A549 (cell line): ENCODE measurements around the gene PICK1. TPM values are rescaled to one million over a fixed set of nuclear protein-coding genes. Genes with fewer than 3 reads are reported as not detected.
A peak's percentile ranks its signal among the peaks of the same experiment; 100 is the strongest.

ENCODE experiments used
- ATAC-seq, 2 experiments: fragments of 200-7000 bp in 1 of 2; fragments of >200 bp in 1 of 2; cut with Nextera tagmentation in 1 of 2; cut with Tn5 transposase in 1 of 2; 3 replicates each; pipeline versions ENCODE4 v1.8.0 to v1.9.1; 2018 to 2020; ENCODE audit warnings: mild to moderate bottlenecking in 1 of 2, moderate library complexity in 1 of 2
- CTCF ChIA-PET: fragments of 300-600 bp; sonication (Branson Sonifier 250); formaldehyde crosslinking; extraction: SDS; loops from one replicate; lab custom pipeline; 2021; ENCODE audit warnings: antibody characterized with exemption, inconsistent platforms; lab: Yijun Ruan, JAX
- POLR2A ChIA-PET: fragments of 350-600 bp; formaldehyde crosslinking; extraction: SDS; loops from one replicate; lab custom pipeline; 2021; ENCODE audit warnings: antibody characterized with exemption, inconsistent platforms; lab: Yijun Ruan, JAX
- DNase-seq, 2 experiments: peaks; one replicate each; pipeline versions ENCODE4 v3.0.0 to v3.0.0-alpha.2; 2011 to 2016; ENCODE audit warnings: low read depth in 1 of 2, low spot score in 1 of 2
- FAIRE-seq: peaks from 2 replicates; lab custom pipeline; 2011; peaks lifted over from hg19 to GRCh38; lab: Jason Lieb, UNC
- H3K27ac ChIP-seq, 2 experiments: fragments of >200 bp; sonication (Bioruptor Twin); formaldehyde crosslinking; 3 replicates each; pipeline ENCODE4 v1.5.1; 2016 to 2017
- H3K4me1 ChIP-seq: fragments of >200 bp; sonication (Bioruptor Twin); formaldehyde crosslinking; 3 replicates; pipeline ENCODE4 v1.6.1; 2016
- H3K4me2 ChIP-seq: fragments of >200 bp; sonication (Bioruptor Twin); formaldehyde crosslinking; 3 replicates; pipeline ENCODE4 v1.6.1; 2016
- H3K4me3 ChIP-seq: fragments of >200 bp; sonication (Bioruptor Twin); formaldehyde crosslinking; 3 replicates; pipeline ENCODE4 v1.5.1; 2016
- H3K9me3 ChIP-seq: fragments of >200 bp; sonication (Bioruptor Twin); formaldehyde crosslinking; 3 replicates; pipeline ENCODE4 v1.6.1; 2016
- CBX8 ChIP-seq: fragments of 200-600 bp; sonication (generic); IDR thresholded peaks from 2 replicates; pipeline ENCODE4 v1.6.1; 2016
- CHD4 ChIP-seq: fragments of 200-600 bp; sonication (generic); IDR thresholded peaks from 2 replicates; pipeline ENCODE4 v1.6.1; 2016; ENCODE audit warnings: antibody characterized with exemption, mild to moderate bottlenecking, borderline replicate concordance
- CTCF ChIP-seq: fragments of >200 bp; sonication (Bioruptor Twin); formaldehyde crosslinking; IDR thresholded peaks from 3 replicates; pipeline ENCODE4 v1.5.1; 2016
- E2F6 ChIP-seq: IDR thresholded peaks from 2 replicates; pipeline ENCODE4 v1.6.1; 2012; ENCODE audit warnings: low read depth, borderline replicate concordance
- EHF ChIP-seq: fragments of 250-450 bp; sonication (Bioruptor Pico); IDR thresholded peaks from 2 replicates; pipeline ENCODE4 v1.5.0; 2020; ENCODE audit warnings: mild to moderate bottlenecking
- FOXS1 ChIP-seq: fragments of 250-450 bp; sonication (Bioruptor Pico); IDR thresholded peaks from 2 replicates; pipeline ENCODE4 v1.5.0; 2020; ENCODE audit warnings: mild to moderate bottlenecking, moderate library complexity
- HMGXB4 ChIP-seq: fragments of 250-450 bp; sonication (Bioruptor Pico); IDR thresholded peaks from 2 replicates; pipeline ENCODE4 v1.5.0; 2021; ENCODE audit warnings: mild to moderate bottlenecking, moderate library complexity, borderline replicate concordance
- HOXA7 ChIP-seq: fragments of 250-450 bp; sonication (Bioruptor Pico); IDR thresholded peaks from 2 replicates; pipeline ENCODE4 v1.5.0; 2020; ENCODE audit warnings: mild to moderate bottlenecking, moderate library complexity
- JUNB ChIP-seq: fragments of >200 bp; sonication (Bioruptor Twin); formaldehyde crosslinking; IDR thresholded peaks from 2 replicates; pipeline ENCODE4 v1.6.1; 2016
- KDM1A ChIP-seq: fragments of 200-600 bp; sonication (generic); IDR thresholded peaks from 2 replicates; pipeline ENCODE4 v1.6.1; 2016; ENCODE audit warnings: low read depth, mild to moderate bottlenecking
- MAFK ChIP-seq: fragments of 450-650 bp; IDR thresholded peaks from 2 replicates; pipeline ENCODE4 v1.6.1; 2014; ENCODE audit not compliant: partially characterized antibody
- NFE2L2 ChIP-seq: fragments of 150-350 bp; conservative IDR thresholded peaks from 2 replicates; pipeline ENCODE4 v1.6.1; 2014; ENCODE audit warnings: low read length
- PHF8 ChIP-seq: fragments of 200-600 bp; sonication (generic); IDR thresholded peaks from 2 replicates; pipeline ENCODE4 v1.6.1; 2016; ENCODE audit warnings: low read depth, mild to moderate bottlenecking, antibody characterized with exemption, moderate library complexity, borderline replicate concordance
- POLR2A ChIP-seq: IDR thresholded peaks from 2 replicates; pipeline ENCODE4 v1.6.1; 2012; ENCODE audit warnings: mild to moderate bottlenecking, low read length
- POLR2AphosphoS2 ChIP-seq: conservative IDR thresholded peaks from 2 replicates; pipeline ENCODE4 v1.6.1; 2012; ENCODE audit warnings: low read length, improper control_type of control experiment, inconsistent platforms
- RARB ChIP-seq: fragments of 250-450 bp; sonication (Bioruptor Pico); IDR thresholded peaks from 2 replicates; pipeline ENCODE4 v1.8.0; 2021; ENCODE audit warnings: mild to moderate bottlenecking, moderate library complexity
- RCOR1 ChIP-seq: fragments of 150-350 bp; IDR thresholded peaks from 2 replicates; pipeline ENCODE4 v1.6.1; 2014; ENCODE audit warnings: antibody characterized with exemption, low read length, low read depth
- ZFP36 ChIP-seq: fragments of 450-650 bp; IDR thresholded peaks from 2 replicates; pipeline ENCODE4 v1.6.1; 2014; ENCODE audit warnings: borderline replicate concordance; ENCODE audit not compliant: partially characterized antibody
- ZSCAN20 ChIP-seq: fragments of 250-450 bp; sonication (Bioruptor Pico); IDR thresholded peaks from 2 replicates; pipeline ENCODE4 v1.8.0; 2022; ENCODE audit warnings: mild to moderate bottlenecking, moderate library complexity
- WGBS: methylation state at CpG from one replicate; pipeline ENCODE4 v1.1.6; 2017; ENCODE audit errors: missing lambda C conversion rate; 5-methylcytosine and 5-hydroxymethylcytosine counted together
- polyA plus RNA-seq, 4 experiments: library from polyadenylated mRNA; depleted of rRNA in 3 of 4; stranded (reverse); fragments of >200 nt; fragmentation: RNase III in 1 of 4; extraction: RNeasy Plus Mini Kit Qiagen cat#74134 plus additional on column Dnase treatment in 1 of 4; gene quantifications; 2 replicates in 3 of 4; 3 replicates in 1 of 4; pipeline ENCODE4 v1.2.3, GENCODE V29; 2011 to 2017

PICK1 gene
- polyA plus RNA-seq, 2 of the 4 experiments (the other 2 are of a cell fraction) = 15.6 to 17.8 TPM

- H3K4me3 ChIP-seq = no peak overlapping the region
- peaks cover 13% of the 10 kb centered on the region for H3K4me1 ChIP-seq
- H3K9me3 ChIP-seq = no peaks in the 10 kb centered on the region
- H3K4me2 ChIP-seq = no peak overlapping the region
- WGBS = 88% methylated on average over 34 of the region's 46 CpGs
- no peak overlapping the region for H3K27ac ChIP-seq
- ATAC-seq (no peak), FAIRE-seq (no peak), DNase-seq (no peak)
- ChIA-PET POLR2A (no interaction called here), CTCF (interaction anchor here (2.6 kb wide), 1 partner anchor 13 kb away, joined by 19 read pairs; no protein-coding TSS in a partner anchor)
- no peak for TF ChIP-seq POLR2AphosphoS2
- TF ChIP-seq HOXA7 (CRISPR knock-in tag) = no peak
- TF ChIP-seq MAFK = no peak
- TF ChIP-seq JUNB = no peak
- TF ChIP-seq CBX8 = no peak
- no peak for TF ChIP-seq FOXS1 (CRISPR knock-in tag)
- TF ChIP-seq HMGXB4 = no peak
- no peak for TF ChIP-seq NFE2L2
- no peak for TF ChIP-seq RARB (CRISPR knock-in tag)
- TF ChIP-seq E2F6 = no peak
- no peak for TF ChIP-seq ZFP36
- TF ChIP-seq EHF (CRISPR knock-in tag) = no peak
- TF ChIP-seq CTCF = no peak
- no peak for TF ChIP-seq KDM1A
- TF ChIP-seq POLR2A = no peak
- TF ChIP-seq PHF8 = no peak
- no peak for TF ChIP-seq RCOR1
- no peak for TF ChIP-seq ZSCAN20
- no peak for TF ChIP-seq CHD4
Measured at GRCh38 chr22:38038890-38039812, 18.1 kb upstream of the PICK1 start.

- Histone ChIP-seq H3K4me2 (no peak overlapping the region), H3K9me3 (no peaks in the 10 kb centered on the region), H3K4me3 (no peak overlapping the region), H3K27ac (no peak overlapping the region), H3K4me1 (no peaks in the 10 kb centered on the region)
- 80% methylated on average over 19 of the region's 20 CpGs for WGBS
- FAIRE-seq (no peak), DNase-seq (no peak)
- ChIA-PET POLR2A (no interaction called here), CTCF (interaction anchor here (1.9 to 2.6 kb wide), 2 partner anchors 11 to 45 kb away, joined by 4 to 19 read pairs; no protein-coding TSS in a partner anchor)
- TF ChIP-seq NFE2L2 (no peak), ZSCAN20 (no peak)
- TF ChIP-seq, all 56 proteins: peak for 0
- peak in 1 of 2 experiments; percentile 29; a peak in 2 of 6 replicates for ATAC-seq
Measured at GRCh38 chr22:38040953-38041759, 16.0 kb upstream of the PICK1 start.
